Stimulated activated CD4-positive, alpha-beta T cell treated with anti-CD3 and anti-CD28 coated beads, Interleukin-4, amount 100 ng/mL, for 1 hour (primary cell): ENCODE data around the gene MRPL19.
A peak's percentile ranks its signal among the peaks of the same experiment; 100 is the strongest.
"Not testable (repeated sequence)": the region's sequence is repeated elsewhere in the genome, so short reads cannot be mapped to it uniquely, and the experiment has no call there.

Experiments used
- DNase-seq: peaks from one replicate; pipeline ENCODE4 v3.0.0-alpha.2; 2020

MRPL19 gene

GRCh38 chr2:75616933-75617332, 29.6 kb upstream of the MRPL19 start:
- no peak for DNase-seq

DNA sequence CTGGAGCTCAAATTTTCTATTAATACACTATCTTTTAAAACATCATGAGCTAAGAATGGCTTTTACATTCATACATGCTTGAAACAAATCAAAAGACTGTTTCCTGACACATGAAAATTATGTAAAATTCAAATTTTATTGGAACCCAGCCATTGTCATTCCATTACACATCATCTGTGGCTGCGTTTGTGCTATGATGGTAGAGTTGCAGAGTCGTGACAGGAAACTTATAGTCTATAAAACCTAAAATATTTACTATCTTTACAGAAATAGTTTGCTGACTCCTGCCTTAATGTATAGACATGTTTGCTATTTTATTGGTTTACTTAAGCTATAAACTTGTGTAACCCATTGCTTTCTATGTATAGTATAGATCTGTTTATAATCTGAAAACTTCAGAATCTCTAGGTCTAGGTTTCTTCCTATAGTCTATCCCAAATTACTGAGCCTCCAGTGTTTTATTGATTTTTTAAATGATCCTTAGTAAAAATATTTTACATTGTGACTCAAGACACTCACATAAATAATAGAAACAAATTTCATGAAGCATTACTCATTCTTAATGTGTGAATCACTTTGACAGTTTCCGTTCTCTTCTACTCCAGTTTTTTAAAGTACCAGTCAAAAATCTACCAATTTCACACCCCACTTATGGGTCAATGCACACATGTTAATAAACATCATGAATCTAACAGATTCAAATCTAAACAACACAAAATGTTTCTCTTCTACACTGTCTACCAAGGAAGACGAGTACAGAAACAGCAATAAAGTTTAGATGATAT, 26.4 kb upstream of the MRPL19 start:
- no peak for DNase-seq

DNA sequence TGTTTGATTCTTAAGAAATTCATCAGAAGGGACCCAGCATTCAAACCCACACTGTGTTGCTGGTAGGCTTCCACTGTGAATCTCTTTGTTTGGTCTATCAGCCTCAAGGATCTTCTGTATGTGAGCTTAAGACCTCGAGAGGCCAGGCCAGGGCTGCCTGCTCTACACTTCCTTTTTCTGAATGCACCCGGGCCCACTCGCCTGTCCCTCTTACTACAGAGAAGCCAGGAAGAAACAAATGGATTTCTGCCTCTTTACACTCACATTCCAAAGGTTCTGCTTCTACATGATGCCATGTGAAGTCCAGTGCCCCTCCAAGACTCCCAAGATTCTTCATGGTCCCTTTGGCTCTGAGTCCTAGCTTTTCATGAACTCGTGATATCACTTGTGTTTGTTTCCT, 25.4 kb upstream of the MRPL19 start:
- DNase-seq = no peak

DNA sequence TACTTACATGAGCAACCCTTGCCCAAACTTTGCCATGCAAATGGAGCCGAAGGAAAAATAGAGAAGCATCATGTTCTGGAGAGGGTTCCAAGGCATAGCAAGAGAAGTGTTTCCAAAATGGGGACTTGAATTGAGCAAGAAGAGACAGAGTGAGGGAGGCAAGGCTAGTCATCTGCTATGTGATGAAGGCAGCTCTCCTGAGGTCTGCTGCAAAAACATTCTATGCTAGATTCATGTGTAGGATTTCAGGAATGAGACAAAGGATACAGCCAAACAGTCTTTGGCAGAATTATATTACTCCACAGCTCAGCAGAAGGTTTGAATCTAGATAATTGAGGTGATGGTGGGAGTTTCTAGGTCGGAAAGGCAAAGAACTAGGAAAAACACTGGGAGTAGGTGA, 24.1 kb upstream of the MRPL19 start:
- no peak for DNase-seq

GRCh38 chr2:75622929-75623328, 23.7 kb upstream of the MRPL19 start:
- no peak for DNase-seq

GRCh38 chr2:75627902-75628504, 18.6 kb upstream of the MRPL19 start:
- peak; percentile 69 for DNase-seq

- DNase-seq = no peak
Measured at GRCh38 chr2:75632091-75632701, 14.4 kb upstream of the MRPL19 start.

DNA sequence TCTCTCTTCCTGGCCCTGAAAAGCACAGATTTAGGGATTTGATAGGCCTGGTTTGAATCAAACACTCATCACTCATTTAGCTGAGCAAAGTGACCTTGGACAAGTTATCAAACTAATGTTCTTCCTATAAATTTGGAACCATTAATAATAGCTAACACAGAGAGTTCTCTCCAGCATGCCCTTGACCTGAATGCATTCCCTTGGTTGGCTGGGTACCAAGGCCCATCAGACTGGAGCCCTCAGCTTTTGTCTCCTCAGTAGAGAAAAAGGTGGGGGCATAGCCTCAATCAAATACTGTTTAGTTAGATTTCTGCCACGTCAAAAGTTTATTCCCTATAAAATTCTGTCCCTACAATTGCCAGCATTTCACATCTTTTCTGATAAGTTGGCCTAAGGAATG, 13.8 kb upstream of the MRPL19 start:
- no peak for DNase-seq

- no peak for DNase-seq
Measured at GRCh38 chr2:75633620-75634019, 13.0 kb upstream of the MRPL19 start.

DNA sequence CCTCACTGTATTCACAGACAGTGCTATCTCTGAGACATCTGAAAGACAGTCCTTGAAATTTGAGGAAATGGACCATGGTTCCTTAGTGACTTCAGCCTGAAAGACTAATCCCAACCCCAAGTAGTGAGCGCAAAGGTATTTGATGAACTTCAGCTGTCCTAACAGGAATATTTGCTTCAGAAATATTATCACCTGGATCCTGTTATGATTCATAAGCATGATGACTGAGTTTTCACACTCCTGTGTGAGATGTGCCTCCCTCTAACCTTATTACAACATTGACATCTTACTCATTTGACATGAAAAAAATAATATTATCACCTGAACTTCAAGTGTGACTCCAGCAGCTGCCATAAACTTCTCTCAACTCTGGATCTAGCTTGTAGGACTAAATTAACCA, 11.6 kb upstream of the MRPL19 start:
- DNase-seq = no peak

- DNase-seq = no peak
Measured at GRCh38 chr2:75637568-75637967, 9.0 kb upstream of the MRPL19 start.

GRCh38 chr2:75640621-75641121, 5.9 kb upstream of the MRPL19 start:
- peak; percentile 56 for DNase-seq

GRCh38 chr2:75641587-75641986, 5.0 kb upstream of the MRPL19 start:
- no peak for DNase-seq

- no peak for DNase-seq
Measured at GRCh38 chr2:75643980-75644379, 2.6 kb upstream of the MRPL19 start.

DNA sequence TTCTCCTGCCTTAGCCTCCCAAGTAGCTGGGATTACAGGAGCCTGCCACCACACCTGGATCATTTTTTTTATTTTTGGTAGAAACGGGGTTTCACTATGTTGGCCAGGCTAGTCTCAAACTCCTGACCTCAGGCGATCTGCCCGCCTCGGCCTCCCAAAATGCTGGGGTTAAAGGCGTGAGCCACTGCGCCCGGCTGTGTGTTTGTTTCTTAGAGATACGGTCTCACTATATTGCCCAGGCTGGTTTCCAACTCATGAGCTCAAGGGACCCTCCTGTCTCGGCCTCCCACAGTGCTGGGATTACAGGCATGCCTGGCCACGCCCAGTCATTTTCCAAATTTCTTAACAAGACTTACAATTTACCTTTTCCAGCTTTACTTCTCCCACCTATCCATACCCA, 940 bp upstream of the MRPL19 start:
- no peak for DNase-seq

GRCh38 chr2:75646090-75646582, 447 bp upstream of the MRPL19 start:
- no peak for DNase-seq

GRCh38 chr2:75647771-75648170, 1.2 kb downstream of the MRPL19 start:
- DNase-seq = no peak

DNA sequence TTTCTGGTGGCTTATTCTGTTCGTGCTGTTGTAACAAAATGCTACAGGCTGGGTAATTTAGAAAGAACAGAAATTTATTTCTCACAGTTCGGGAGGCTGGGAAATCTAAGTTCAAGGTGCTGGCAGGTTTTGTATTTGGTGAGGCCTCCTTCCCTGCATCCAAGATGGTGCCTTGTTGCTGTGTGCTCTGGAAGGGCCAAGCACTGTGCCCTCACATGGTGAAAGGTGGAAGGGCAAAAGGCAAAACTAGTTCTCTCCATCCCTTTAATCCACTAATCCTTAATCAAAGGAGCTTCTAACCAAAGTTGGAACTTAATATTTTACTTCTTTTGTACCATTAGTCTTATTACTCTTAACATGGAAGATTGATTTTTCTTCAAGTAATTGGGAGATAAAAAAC, 7.4 kb downstream of the MRPL19 start:
- DNase-seq = no peak

DNA sequence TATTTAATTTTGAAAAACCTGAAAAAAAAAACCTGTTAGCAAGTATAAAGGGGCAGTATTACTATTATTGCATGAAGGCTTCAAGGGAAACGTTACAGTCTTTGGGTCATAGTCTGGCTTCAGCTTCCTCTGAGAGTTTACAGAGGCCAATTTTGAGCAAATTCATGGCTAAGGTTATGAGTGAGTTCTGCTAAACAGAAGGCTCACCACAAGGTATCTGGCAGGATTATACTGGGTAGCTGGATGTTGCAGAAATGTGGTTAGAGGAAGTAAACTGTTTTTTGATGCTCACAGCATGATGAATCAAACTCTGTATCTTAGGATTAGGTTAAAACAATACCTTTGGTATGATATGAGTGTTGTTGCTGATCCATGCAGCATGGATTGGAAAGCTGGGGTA, 9.3 kb downstream of the MRPL19 start:
- no peak for DNase-seq

GRCh38 chr2:75656563-75656962, 10.0 kb downstream of the MRPL19 start:
- DNase-seq = no peak

- no peak for DNase-seq
Measured at GRCh38 chr2:75657798-75658197, 11.2 kb downstream of the MRPL19 start.

- DNase-seq = no peak
Measured at GRCh38 chr2:75666911-75667310, 20.3 kb downstream of the MRPL19 start.

GRCh38 chr2:75667884-75668283, 21.3 kb downstream of the MRPL19 start:
- DNase-seq = no peak

- not testable (repeated sequence) for DNase-seq
Measured at GRCh38 chr2:75675423-75675822, 28.8 kb downstream of the MRPL19 start.
